ENCODE measurements around the gene CIRBP. TPM values are rescaled to one million over a fixed set of nuclear protein-coding genes. Genes with fewer than 3 reads are reported as not detected.

The CIRBP gene
- total RNA-seq, 1 experiment from 2014 or later = 66.6 TPM

DNA sequence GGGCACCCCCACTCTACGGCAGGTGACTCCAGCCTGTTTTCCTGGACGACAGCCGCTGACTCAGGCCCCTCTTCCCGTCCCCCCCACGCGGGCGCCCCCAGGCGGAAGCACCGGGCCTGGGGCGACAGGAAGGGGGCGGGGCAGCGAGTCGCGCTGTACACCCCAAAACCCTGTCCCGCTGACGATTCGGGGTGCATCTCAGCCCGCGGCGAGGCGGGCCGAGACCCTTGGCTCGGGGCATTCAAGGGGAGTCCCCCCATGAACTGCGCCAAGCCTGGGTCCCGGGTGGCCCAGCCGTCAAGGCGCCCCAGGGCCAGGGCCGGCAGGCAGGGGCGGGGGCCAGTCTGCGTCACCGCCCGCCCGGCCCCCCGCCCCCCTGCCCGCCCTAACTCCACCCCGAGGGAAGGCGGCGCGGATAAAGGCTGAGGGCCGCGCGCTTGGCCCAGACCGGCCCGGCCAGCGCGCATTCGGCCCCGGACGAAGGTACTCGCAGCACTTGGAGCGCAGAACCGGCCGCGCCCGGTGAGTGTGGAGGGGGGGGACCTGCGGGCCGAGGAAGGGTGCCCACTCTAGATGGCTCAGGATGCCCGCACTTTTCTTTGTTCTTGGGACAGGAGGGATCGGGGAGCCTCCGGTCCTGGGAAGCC, 20.9 kb upstream of the CIRBP start, which contains the start of gene MIDN:
MIDN (plus strand) TSS at position 445 of the 647 bp plus-strand sequence. CDS start 1,714 bp downstream, outside the sequence.
- no peak; the same call in 1 of the 2 replicates for TF ChIP-seq TCF7L2 (IDR thresholded peaks at IDR 0.05; ENCODE audit: low read depth, low read length)
- TF ChIP-seq, protein P1, sequence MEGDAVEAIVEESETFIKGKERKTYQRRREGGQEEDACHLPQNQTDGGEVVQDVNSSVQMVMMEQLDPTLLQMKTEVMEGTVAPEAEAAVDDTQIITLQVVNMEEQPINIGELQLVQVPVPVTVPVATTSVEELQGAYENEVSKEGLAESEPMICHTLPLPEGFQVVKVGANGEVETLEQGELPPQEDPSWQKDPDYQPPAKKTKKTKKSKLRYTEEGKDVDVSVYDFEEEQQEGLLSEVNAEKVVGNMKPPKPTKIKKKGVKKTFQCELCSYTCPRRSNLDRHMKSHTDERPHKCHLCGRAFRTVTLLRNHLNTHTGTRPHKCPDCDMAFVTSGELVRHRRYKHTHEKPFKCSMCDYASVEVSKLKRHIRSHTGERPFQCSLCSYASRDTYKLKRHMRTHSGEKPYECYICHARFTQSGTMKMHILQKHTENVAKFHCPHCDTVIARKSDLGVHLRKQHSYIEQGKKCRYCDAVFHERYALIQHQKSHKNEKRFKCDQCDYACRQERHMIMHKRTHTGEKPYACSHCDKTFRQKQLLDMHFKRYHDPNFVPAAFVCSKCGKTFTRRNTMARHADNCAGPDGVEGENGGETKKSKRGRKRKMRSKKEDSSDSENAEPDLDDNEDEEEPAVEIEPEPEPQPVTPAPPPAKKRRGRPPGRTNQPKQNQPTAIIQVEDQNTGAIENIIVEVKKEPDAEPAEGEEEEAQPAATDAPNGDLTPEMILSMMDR (IDR thresholded peaks at IDR 0.05) = no peak; the same call in 1 of the 2 replicates
- TF ChIP-seq SIN3A (IDR thresholded peaks at IDR 0.05; ENCODE audit: borderline replicate concordance, insufficient read depth, low read depth, low read length) = no peak
- peak; percentile 96 for TF ChIP-seq POLR2AphosphoS5 (IDR thresholded peaks at IDR 0.05; ENCODE audit: low read depth, low read length)
- POLR2A ChIA-PET = no interaction called here
- H3K9me3 ChIP-seq (ENCODE audit: control insufficient read depth, insufficient read depth, low read depth, low read length) = no peaks in the 10 kb centered on the region
- no peak for DNase-seq (ENCODE audit: low read depth, low spot score)
- H3K27me3 ChIP-seq (ENCODE audit: control insufficient read depth, insufficient read depth, low read length) = no peaks in the 10 kb centered on the region
- CTCF ChIA-PET = no interaction called here
- H3K4me3 ChIP-seq (ENCODE audit: low read depth in 2 of 2, low read length in 2 of 2) = peak within 1 kb of the TSS; percentile 52
- in situ Hi-C loops (cut with HindIII; ENCODE audit: low pct_unique_long_range_greater_than_20kb, low sequenced_read_pairs) = no loop called here
- BruUV-seq (replicated peaks) = no TSS peak
- intact Hi-C loops (cut with micrococcal nuclease; ENCODE audit: unreplicated experiment) = no loop called here
- H3K27ac ChIP-seq (ENCODE audit: low read length) = peak within 1 kb of the TSS; percentile 48
- peaks cover 5% of the 10 kb centered on the region; the same call in 1 of the 2 replicates for H3K36me3 ChIP-seq (ENCODE audit: control insufficient read depth, insufficient read depth, low read length)
- peaks cover 23% of the 10 kb centered on the region for H3K4me1 ChIP-seq (ENCODE audit: control insufficient read depth, insufficient read depth, low read length)
- ATAC-seq = peak; percentile 52

DNA sequence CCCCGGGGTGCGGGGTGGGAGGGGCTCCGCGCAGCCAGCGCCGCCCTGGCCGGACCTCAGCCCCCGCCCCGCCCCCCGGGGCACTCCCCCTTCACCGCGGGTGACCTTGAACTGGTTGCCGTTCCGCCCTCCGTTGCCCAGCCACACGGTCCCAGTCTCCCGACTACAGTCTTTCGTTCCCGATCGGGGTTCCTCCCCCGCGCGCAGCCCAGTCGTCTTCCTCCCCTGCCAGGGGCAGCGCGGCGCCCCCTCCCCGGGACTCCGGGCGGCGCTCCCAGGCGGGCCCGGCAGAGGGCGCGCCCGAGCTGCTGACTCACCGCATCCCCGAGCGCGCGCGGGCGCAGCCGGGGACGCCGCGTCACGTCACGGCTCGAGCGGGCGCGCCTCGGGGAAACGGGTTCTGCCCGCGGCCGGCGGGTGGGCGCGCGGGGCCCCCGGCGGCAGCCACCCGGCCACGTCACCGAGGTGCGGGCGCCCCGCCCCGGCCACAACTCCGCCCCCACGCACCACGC, 20.3 kb upstream of the CIRBP start:
- BruUV-seq (replicated peaks) = no TSS peak
- in situ Hi-C loops (cut with HindIII; ENCODE audit: low pct_unique_long_range_greater_than_20kb, low sequenced_read_pairs) = no loop called here
- peak overlapping the region; percentile 48; the same call in 1 of the 2 replicates for H3K27ac ChIP-seq (ENCODE audit: low read length)
- no peak for DNase-seq (ENCODE audit: low read depth, low spot score)
- ChIA-PET POLR2A (no interaction called here), CTCF (no interaction called here)
- H3K36me3 ChIP-seq (ENCODE audit: control insufficient read depth, insufficient read depth, low read length) = peaks cover 5% of the 10 kb centered on the region; the same call in 1 of the 2 replicates
- no peaks in the 10 kb centered on the region for H3K27me3 ChIP-seq (ENCODE audit: control insufficient read depth, insufficient read depth, low read length)
- peak; percentile 41 for ATAC-seq
- peaks cover 25% of the 10 kb centered on the region for H3K4me1 ChIP-seq (ENCODE audit: control insufficient read depth, insufficient read depth, low read length)
- TF ChIP-seq, protein P1 (IDR thresholded peaks at IDR 0.05) = peak; percentile 89
- no peak for TF ChIP-seq TCF7L2 (IDR thresholded peaks at IDR 0.05; ENCODE audit: low read depth, low read length)
- TF ChIP-seq, protein P2, sequence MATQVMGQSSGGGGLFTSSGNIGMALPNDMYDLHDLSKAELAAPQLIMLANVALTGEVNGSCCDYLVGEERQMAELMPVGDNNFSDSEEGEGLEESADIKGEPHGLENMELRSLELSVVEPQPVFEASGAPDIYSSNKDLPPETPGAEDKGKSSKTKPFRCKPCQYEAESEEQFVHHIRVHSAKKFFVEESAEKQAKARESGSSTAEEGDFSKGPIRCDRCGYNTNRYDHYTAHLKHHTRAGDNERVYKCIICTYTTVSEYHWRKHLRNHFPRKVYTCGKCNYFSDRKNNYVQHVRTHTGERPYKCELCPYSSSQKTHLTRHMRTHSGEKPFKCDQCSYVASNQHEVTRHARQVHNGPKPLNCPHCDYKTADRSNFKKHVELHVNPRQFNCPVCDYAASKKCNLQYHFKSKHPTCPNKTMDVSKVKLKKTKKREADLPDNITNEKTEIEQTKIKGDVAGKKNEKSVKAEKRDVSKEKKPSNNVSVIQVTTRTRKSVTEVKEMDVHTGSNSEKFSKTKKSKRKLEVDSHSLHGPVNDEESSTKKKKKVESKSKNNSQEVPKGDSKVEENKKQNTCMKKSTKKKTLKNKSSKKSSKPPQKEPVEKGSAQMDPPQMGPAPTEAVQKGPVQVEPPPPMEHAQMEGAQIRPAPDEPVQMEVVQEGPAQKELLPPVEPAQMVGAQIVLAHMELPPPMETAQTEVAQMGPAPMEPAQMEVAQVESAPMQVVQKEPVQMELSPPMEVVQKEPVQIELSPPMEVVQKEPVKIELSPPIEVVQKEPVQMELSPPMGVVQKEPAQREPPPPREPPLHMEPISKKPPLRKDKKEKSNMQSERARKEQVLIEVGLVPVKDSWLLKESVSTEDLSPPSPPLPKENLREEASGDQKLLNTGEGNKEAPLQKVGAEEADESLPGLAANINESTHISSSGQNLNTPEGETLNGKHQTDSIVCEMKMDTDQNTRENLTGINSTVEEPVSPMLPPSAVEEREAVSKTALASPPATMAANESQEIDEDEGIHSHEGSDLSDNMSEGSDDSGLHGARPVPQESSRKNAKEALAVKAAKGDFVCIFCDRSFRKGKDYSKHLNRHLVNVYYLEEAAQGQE (IDR thresholded peaks at IDR 0.05; ENCODE audit: insufficient read depth in 1 of 2, low read depth in 2 of 2, low read length in 1 of 2) = no peak
- no peak; the same call in 1 of the 2 replicates for TF ChIP-seq POLR2AphosphoS5 (IDR thresholded peaks at IDR 0.05; ENCODE audit: low read depth, low read length)
- TF ChIP-seq SIN3A (IDR thresholded peaks at IDR 0.05; ENCODE audit: borderline replicate concordance, insufficient read depth, low read depth, low read length) = peak; percentile 47; the same call in 1 of the 2 replicates
- no peaks in the 10 kb centered on the region for H3K9me3 ChIP-seq (ENCODE audit: control insufficient read depth, insufficient read depth, low read depth, low read length)
- H3K4me3 ChIP-seq (ENCODE audit: low read depth in 2 of 2, low read length in 2 of 2) = peak overlapping the region; percentile 52
- intact Hi-C loops (cut with micrococcal nuclease; ENCODE audit: unreplicated experiment) = no loop called here

Measured in Panc1 (cell line).